ENCODE results near the gene KRT38. TPM values are rescaled to one million over a fixed set of nuclear protein-coding genes. Genes with fewer than 3 reads are reported as not detected.

The KRT38 gene
- total and polyA plus RNA-seq, 3 experiments from 2014 or later = not detected

GRCh38 chr17:41387670-41388069, 53.1 kb downstream of the KRT38 start:
- Mint-ChIP-seq H3K4me1 (no peaks in the 10 kb centered on the region), H3K36me3 (peaks cover 0 to 20% (median 2%) of the 10 kb centered on the region in 3 donors), H3K27me3 (peaks cover 16 to 39% of the 10 kb centered on the region in 2 donors), H3K9me3 (peaks cover 12 to 18% (median 15%) of the 10 kb centered on the region in 5 donors), H3K27ac (no peak overlapping the region), H3K4me3 (no peak overlapping the region)
- Histone ChIP-seq H3K27ac (ENCODE audit: low read depth, low read length) (no peak overlapping the region), H3K36me3 (ENCODE audit: insufficient read depth, low read length) (no peaks in the 10 kb centered on the region), H3K4me3 (ENCODE audit: low read length) (no peak overlapping the region), H3K9me3 (ENCODE audit: low read length) (peaks cover 6% of the 10 kb centered on the region), H3K27me3 (ENCODE audit: insufficient read depth, low read length, poor library complexity, severe bottlenecking) (no peaks in the 10 kb centered on the region), H3K4me1 (ENCODE audit: insufficient read depth, low read length) (no peaks in the 10 kb centered on the region)
- ChIA-PET CTCF (no interaction called here), POLR2A (no interaction called here)
- no peak for DNase-seq

GRCh38 chr17:41386227-41386626, 54.6 kb downstream of the KRT38 start:
- Histone ChIP-seq H3K4me3 (ENCODE audit: low read length) (no peak overlapping the region), H3K4me1 (ENCODE audit: insufficient read depth, low read length) (no peaks in the 10 kb centered on the region), H3K36me3 (ENCODE audit: insufficient read depth, low read length) (no peaks in the 10 kb centered on the region), H3K9me3 (ENCODE audit: low read length) (peaks cover 6% of the 10 kb centered on the region), H3K27me3 (ENCODE audit: insufficient read depth, low read length, poor library complexity, severe bottlenecking) (no peaks in the 10 kb centered on the region), H3K27ac (ENCODE audit: low read depth, low read length) (no peak overlapping the region)
- Mint-ChIP-seq H3K9me3 (peaks cover 12 to 18% (median 15%) of the 10 kb centered on the region in 5 donors), H3K27me3 (peaks cover 11 to 31% of the 10 kb centered on the region in 2 donors), H3K36me3 (peaks cover 0 to 15% (median 2%) of the 10 kb centered on the region in 3 donors), H3K4me3 (no peak overlapping the region), H3K27ac (no peak overlapping the region), H3K4me1 (no peaks in the 10 kb centered on the region)
- ChIA-PET POLR2A (no interaction called here), CTCF (no interaction called here)
- no peak for DNase-seq

Other genes with a start within 250 kb of the KRT38 start
- gene KRTAP9-2, start 214.3 kb downstream of the KRT38 start, total RNA-seq = not detected
- gene KRTAP9-2, start 214.3 kb downstream of the KRT38 start, polyA plus RNA-seq = not detected
- gene KRTAP9-3, start 208.5 kb downstream of the KRT38 start, total RNA-seq = not detected
- not detected for gene KRTAP9-3, start 208.5 kb downstream of the KRT38 start, polyA plus RNA-seq
- not detected for gene KRTAP9-8, start 203.0 kb downstream of the KRT38 start, total RNA-seq
- gene KRTAP9-8, start 203.0 kb downstream of the KRT38 start, polyA plus RNA-seq = not detected
- gene KRTAP9-4, start 191.3 kb downstream of the KRT38 start, total RNA-seq = not detected
- not detected for gene KRTAP9-4, start 191.3 kb downstream of the KRT38 start, polyA plus RNA-seq
- not detected for gene KRTAP9-9, start 185.6 kb downstream of the KRT38 start, total RNA-seq
- not detected for gene KRTAP9-9, start 185.6 kb downstream of the KRT38 start, polyA plus RNA-seq
- gene KRTAP9-6, start 175.6 kb downstream of the KRT38 start, total RNA-seq = not detected
- not detected for gene KRTAP9-6, start 175.6 kb downstream of the KRT38 start, polyA plus RNA-seq
- gene KRTAP9-7, start 165.3 kb downstream of the KRT38 start, total RNA-seq = not detected
- not detected for gene KRTAP9-7, start 165.3 kb downstream of the KRT38 start, polyA plus RNA-seq
- not detected for gene KRTAP29-1, start 138.1 kb downstream of the KRT38 start, total RNA-seq
- 0.22 TPM for gene KRTAP29-1, start 138.1 kb downstream of the KRT38 start, polyA plus RNA-seq
- gene KRTAP16-1, start 131.7 kb downstream of the KRT38 start, total RNA-seq = not detected
- 0.58 TPM for gene KRTAP16-1, start 131.7 kb downstream of the KRT38 start, polyA plus RNA-seq
- gene KRTAP17-1, start 125.3 kb downstream of the KRT38 start, total RNA-seq = not detected
- not detected for gene KRTAP17-1, start 125.3 kb downstream of the KRT38 start, polyA plus RNA-seq
- not detected for gene KRT33A, start 90.2 kb downstream of the KRT38 start, total RNA-seq
- gene KRT33A, start 90.2 kb downstream of the KRT38 start, polyA plus RNA-seq = not detected
- not detected for gene KRT33B, start 71.2 kb downstream of the KRT38 start, total RNA-seq
- gene KRT33B, start 71.2 kb downstream of the KRT38 start, polyA plus RNA-seq = not detected
- gene KRT34, start 58.7 kb downstream of the KRT38 start, total RNA-seq = not detected
- not detected for gene KRT34, start 58.7 kb downstream of the KRT38 start, polyA plus RNA-seq
- gene KRT31, start 43.4 kb downstream of the KRT38 start, total RNA-seq = not detected
- not detected for gene KRT31, start 43.4 kb downstream of the KRT38 start, polyA plus RNA-seq
- not detected for gene KRT37, start 16.4 kb downstream of the KRT38 start, total RNA-seq
- not detected for gene KRT37, start 16.4 kb downstream of the KRT38 start, polyA plus RNA-seq
- not detected for gene KRT32, start 26.4 kb upstream of the KRT38 start, total RNA-seq
- not detected for gene KRT32, start 26.4 kb upstream of the KRT38 start, polyA plus RNA-seq
- gene KRT35, start 40.2 kb upstream of the KRT38 start, total RNA-seq = not detected
- gene KRT35, start 40.2 kb upstream of the KRT38 start, polyA plus RNA-seq = not detected
- not detected for gene KRT36, start 48.9 kb upstream of the KRT38 start, total RNA-seq
- not detected for gene KRT36, start 48.9 kb upstream of the KRT38 start, polyA plus RNA-seq
- gene KRT13, start 64.6 kb upstream of the KRT38 start, total RNA-seq = not detected
- not detected for gene KRT13, start 64.6 kb upstream of the KRT38 start, polyA plus RNA-seq
- gene KRT15, start 77.9 kb upstream of the KRT38 start, total RNA-seq = not detected
- not detected for gene KRT15, start 77.9 kb upstream of the KRT38 start, polyA plus RNA-seq
- gene KRT19, start 87.3 kb upstream of the KRT38 start, total RNA-seq = not detected
- gene KRT19, start 87.3 kb upstream of the KRT38 start, polyA plus RNA-seq = not detected
- gene KRT9, start 131.1 kb upstream of the KRT38 start, total RNA-seq = not detected
- not detected for gene KRT9, start 131.1 kb upstream of the KRT38 start, polyA plus RNA-seq
- gene KRT14, start 145.9 kb upstream of the KRT38 start, total RNA-seq = not detected
- not detected for gene KRT14, start 145.9 kb upstream of the KRT38 start, polyA plus RNA-seq
- not detected for gene KRT16, start 171.8 kb upstream of the KRT38 start, total RNA-seq
- gene KRT16, start 171.8 kb upstream of the KRT38 start, polyA plus RNA-seq = not detected
- under 1 TPM in 1 of 2 experiments, not detected in 1; 0.35 TPM for gene KRT17, start 183.6 kb upstream of the KRT38 start, total RNA-seq
- not detected for gene KRT17, start 183.6 kb upstream of the KRT38 start, polyA plus RNA-seq
- gene EIF1, start 247.9 kb upstream of the KRT38 start, total RNA-seq = 1,000 to 10,000 TPM; 1,446 to 1,504 TPM
- gene EIF1, start 247.9 kb upstream of the KRT38 start, polyA plus RNA-seq = 1,526 TPM

All from CD8-positive, alpha-beta memory T cell (primary cell).